IMR-90 (cell line): ENCODE results near the gene SERPINB2. TPM values are rescaled to one million over a fixed set of nuclear protein-coding genes. Genes with fewer than 3 reads are reported as not detected.
"Not testable (repeated sequence)": the region's sequence is repeated elsewhere in the genome, so short reads cannot be mapped to it uniquely, and the experiment has no call there.

ENCODE experiments used
- ATAC-seq: fragments of 200-7000 bp; cut with Tn5 transposase; 2 replicates; pipeline ENCODE4 v1.9.1; 2020; ENCODE audit warnings: low read depth, mild to moderate bottlenecking, moderate library complexity
- BruUV-seq: library from RNA; stranded (reverse); fragments of 400-500 nt; replicated peaks from 2 replicates; lab custom pipeline; 2021; lab: Mats Ljungman, UMichigan
- CTCF ChIA-PET: fragments of 300-600 bp; formaldehyde crosslinking; extraction: SDS; loops from one replicate; lab custom pipeline; 2021; ENCODE audit warnings: antibody characterized with exemption; lab: Yijun Ruan, JAX
- POLR2A ChIA-PET: fragments of 300-600 bp; sonication (Branson Sonifier 250); formaldehyde crosslinking; loops from one replicate; lab custom pipeline; 2022; ENCODE audit warnings: antibody characterized with exemption; ENCODE audit not compliant: unreplicated experiment; lab: Charles Lee
- DNase-seq: peaks from one replicate; pipeline ENCODE4 v3.0.0; 2013
- H2AFZ ChIP-seq: replicated peaks from 2 replicates; pipeline ENCODE3; 2013; ENCODE audit warnings: low read length, mild to moderate bottlenecking; ENCODE audit not compliant: poor library complexity
- H2AK5ac ChIP-seq: 2 replicates; pipeline ENCODE4 v1.6.1; 2013; ENCODE audit warnings: low read depth, low read length, inconsistent platforms
- H2AK9ac ChIP-seq: replicated peaks from 2 replicates; pipeline ENCODE3; 2013; ENCODE audit warnings: mild to moderate bottlenecking, low read depth, low read length, moderate library complexity; ENCODE audit not compliant: poor library complexity
- H2BK120ac ChIP-seq: 2 replicates; pipeline ENCODE4 v1.6.1; 2013; ENCODE audit warnings: low read depth, low read length, inconsistent platforms
- H2BK15ac ChIP-seq: 3 replicates; pipeline ENCODE4 v1.6.1; 2013; ENCODE audit warnings: low read depth, low read length, inconsistent platforms
- H2BK20ac ChIP-seq: 2 replicates; pipeline ENCODE4 v1.6.1; 2013; ENCODE audit warnings: low read depth, mild to moderate bottlenecking, inconsistent platforms, low read length, moderate library complexity
- H2BK5ac ChIP-seq: 2 replicates; pipeline ENCODE4 v1.6.1; 2013; ENCODE audit warnings: mild to moderate bottlenecking, low read depth, low read length, inconsistent platforms; ENCODE audit not compliant: poor library complexity, severe bottlenecking
- H3K14ac ChIP-seq: replicated peaks from 2 replicates; pipeline ENCODE4 v1.6.1; 2013; ENCODE audit warnings: low read depth, low read length, inconsistent platforms
- H3K18ac ChIP-seq: 2 replicates; pipeline ENCODE4 v1.6.1; 2013; ENCODE audit warnings: low read depth, low read length, control low read depth
- H3K23ac ChIP-seq: 2 replicates; pipeline ENCODE4 v1.6.1; 2013; ENCODE audit warnings: low read depth, low read length, inconsistent platforms
- H3K27ac ChIP-seq: 2 replicates; pipeline ENCODE4 v1.5.1; 2013; ENCODE audit warnings: mild to moderate bottlenecking, control low read depth, low read length; ENCODE audit not compliant: insufficient read depth
- H3K27me3 ChIP-seq: 2 replicates; pipeline ENCODE4 v1.6.1; 2013; ENCODE audit warnings: low read length; ENCODE audit not compliant: control insufficient read depth, insufficient read depth
- H3K36me3 ChIP-seq: 2 replicates; pipeline ENCODE4 v1.6.1; 2013; ENCODE audit warnings: low read length, mixed read lengths; ENCODE audit not compliant: control insufficient read depth, insufficient read depth
- H3K4ac ChIP-seq: 2 replicates; pipeline ENCODE4 v1.6.1; 2013; ENCODE audit warnings: low read depth, low read length, inconsistent platforms
- H3K4me1 ChIP-seq: 2 replicates; pipeline ENCODE4 v1.6.1; 2013; ENCODE audit warnings: low read length, mixed read lengths; ENCODE audit not compliant: control insufficient read depth, insufficient read depth
- H3K4me2 ChIP-seq: 2 replicates; pipeline ENCODE4 v1.6.1; 2013; ENCODE audit warnings: low read depth, mild to moderate bottlenecking, control low read depth, low read length, moderate library complexity
- H3K4me3 ChIP-seq: 2 replicates; pipeline ENCODE4 v1.5.1; 2013; ENCODE audit warnings: low read depth, mild to moderate bottlenecking, control low read depth, low read length, moderate library complexity; ENCODE audit not compliant: insufficient read depth
- H3K56ac ChIP-seq: 2 replicates; pipeline ENCODE4 v1.6.1; 2013; ENCODE audit warnings: low read length, inconsistent platforms; ENCODE audit not compliant: insufficient read depth; ENCODE audit errors: extremely low read depth
- H3K79me1 ChIP-seq, 2 experiments: 2 replicates each; pipeline ENCODE4 v1.6.1; 2013; ENCODE audit warnings: low read length in 2 of 2, inconsistent platforms in 1 of 2, low read depth in 1 of 2
- H3K9ac ChIP-seq: 2 replicates; pipeline ENCODE4 v1.6.1; 2013; ENCODE audit warnings: low read depth, low read length, control low read depth
- H3K9me1 ChIP-seq: 2 replicates; pipeline ENCODE4 v1.6.1; 2013; ENCODE audit warnings: low read length, inconsistent platforms; ENCODE audit not compliant: insufficient read depth
- H3K9me3 ChIP-seq: 2 replicates; pipeline ENCODE4 v1.6.1; 2013; ENCODE audit warnings: low read length; ENCODE audit not compliant: control insufficient read depth, insufficient read depth
- H4K20me1 ChIP-seq: 2 replicates; pipeline ENCODE4 v1.6.1; 2013; ENCODE audit warnings: low read length, inconsistent platforms; ENCODE audit not compliant: insufficient read depth
- H4K5ac ChIP-seq: 2 replicates; pipeline ENCODE4 v1.6.1; 2013; ENCODE audit warnings: mild to moderate bottlenecking, low read depth, low read length, control low read depth
- H4K8ac ChIP-seq, 2 experiments: 2 replicates each; pipeline ENCODE4 v1.6.1; 2013; ENCODE audit warnings: low read depth in 2 of 2, low read length in 2 of 2, control low read depth in 1 of 2, inconsistent platforms in 1 of 2
- H4K91ac ChIP-seq: 2 replicates; pipeline ENCODE4 v1.6.1; 2013; ENCODE audit warnings: low read depth, low read length, inconsistent platforms; ENCODE audit not compliant: insufficient read depth
- MAZ ChIP-seq: IDR thresholded peaks from 2 replicates; pipeline ENCODE4 v1.6.1; 2012; ENCODE audit warnings: low read depth, mild to moderate bottlenecking, low read length, improper control_type of control experiment, moderate library complexity, borderline replicate concordance
- RCOR1 ChIP-seq: IDR thresholded peaks from 2 replicates; pipeline ENCODE4 v1.6.1; 2012; ENCODE audit warnings: mild to moderate bottlenecking, low read length, improper control_type of control experiment; ENCODE audit not compliant: insufficient replicate concordance
- USF2 ChIP-seq: fragments of 150-350 bp; IDR thresholded peaks from 2 replicates; pipeline ENCODE4 v1.6.1; 2017; ENCODE audit warnings: mild to moderate bottlenecking, antibody characterized with exemption, low read length, low read depth
- WGBS, 2 experiments: methylation state at CpG; one replicate each; pipeline versions ENCODE4 v1.1.5 to v1.1.7; 2013; ENCODE audit warnings: missing lambda C conversion rate in 2 of 2; ENCODE audit not compliant: insufficient read length in 1 of 2; ENCODE audit errors: extremely low coverage in 2 of 2; 5-methylcytosine and 5-hydroxymethylcytosine counted together
- dilution Hi-C: fragments of 300-500 bp; cut with HindIII; formaldehyde crosslinking; loops from one replicate; pipeline ENCODE4 v1.14.3; 2018; ENCODE audit warnings: low sequenced_read_pairs; ENCODE audit not compliant: unreplicated experiment
- in situ Hi-C: fragments of 300-500 bp; cut with MboI; formaldehyde crosslinking; loops from 3 replicates; pipeline ENCODE4 v1.14.3; 2019; ENCODE audit warnings: low sequenced_read_pairs, inconsistent platforms, mixed read lengths
- intact Hi-C: fragments of 100-400 bp; cut with micrococcal nuclease; formaldehyde crosslinking; loops from 2 replicates; pipeline ENCODE4 v1.10.0; 2022
- polyA plus RNA-seq, 3 experiments: library from polyadenylated mRNA; depleted of rRNA; stranded (reverse); fragments of >200 nt; gene quantifications; 2 replicates each; pipeline ENCODE4 v1.2.3, GENCODE V29; 2012; ENCODE audit warnings: low replicate concordance in 1 of 3
- total RNA-seq: library from RNA; depleted of rRNA; stranded (reverse); fragments of >200 nt; gene quantifications from 2 replicates; pipeline ENCODE4 v1.2.3, GENCODE V29; 2012

The SERPINB2 gene
- total and polyA plus RNA-seq, 2 of the 4 experiments (the other 2 are of a cell fraction), result 32.1 to 43.0 TPM

- Histone ChIP-seq H3K56ac (no peak overlapping the region), H3K27ac (no peak overlapping the region), H2BK5ac (no peak overlapping the region), H3K4me3 (no peak overlapping the region), H2BK15ac (no peak overlapping the region), H3K36me3 (no peaks in the 10 kb centered on the region), H3K9me1 (no peaks in the 10 kb centered on the region), H2AK5ac (no peak overlapping the region), H3K9ac (no peak overlapping the region), H3K9me3 (no peaks in the 10 kb centered on the region), H4K5ac (no peak overlapping the region), H3K18ac (no peak overlapping the region), H3K27me3 (peaks cover 20% of the 10 kb centered on the region), H3K4me2 (no peak overlapping the region), H4K8ac (no peak overlapping the region), H2AK9ac (no peak overlapping the region), H3K4me1 (no peaks in the 10 kb centered on the region), H2BK120ac (no peak overlapping the region), H3K23ac (no peak overlapping the region), H3K14ac (no peak overlapping the region), H2AFZ (no peak overlapping the region), H2BK20ac (no peak overlapping the region), H4K20me1 (no peaks in the 10 kb centered on the region), H3K79me1 (no peaks in the 10 kb centered on the region), H3K4ac (no peak overlapping the region), H4K91ac (no peak overlapping the region)
- ChIA-PET POLR2A (no interaction called here), CTCF (no interaction called here)
- ATAC-seq (no peak), DNase-seq (no peak)
- dilution Hi-C loops (no loop called here), in situ Hi-C loops (no loop called here), intact Hi-C loops (no loop called here)
- no CpG with 5 or more reads among the region's 8 CpGs for WGBS, 2 experiments
- TF ChIP-seq RCOR1 (no peak), MAZ (no peak), USF2 (no peak)
- BruUV-seq, result no TSS peak
These were observed 52.5 kb downstream of the SERPINB2 start for GRCh38 chr18:63940008-63940407.

- H2AK5ac ChIP-seq, H2BK120ac ChIP-seq, H4K5ac ChIP-seq, H3K56ac ChIP-seq, H3K79me1 ChIP-seq, H4K8ac ChIP-seq, H3K27ac ChIP-seq, H3K23ac ChIP-seq, H3K4ac ChIP-seq, H2BK5ac ChIP-seq, H3K9me1 ChIP-seq, H3K4me2 ChIP-seq, DNase-seq, H3K9me3 ChIP-seq, ATAC-seq, BruUV-seq, CTCF ChIA-PET, H3K9ac ChIP-seq, intact Hi-C loops, H2AK9ac ChIP-seq, H2AFZ ChIP-seq, H3K4me3 ChIP-seq, dilution Hi-C loops, H4K91ac ChIP-seq, POLR2A ChIA-PET, H2BK15ac ChIP-seq, H2BK20ac ChIP-seq, H3K14ac ChIP-seq, in situ Hi-C loops, H3K36me3 ChIP-seq, H3K18ac ChIP-seq, H3K4me1 ChIP-seq, H4K20me1 ChIP-seq: not testable (repeated sequence)
- no CpG with 5 or more reads among the region's 17 CpGs for WGBS, 2 experiments
- peaks cover 20% of the 10 kb centered on the region for H3K27me3 ChIP-seq
These were observed 53.1 kb downstream of the SERPINB2 start for GRCh38 chr18:63940543-63941050.
